ENCODE results near the gene FGG.

FGG gene

DNA sequence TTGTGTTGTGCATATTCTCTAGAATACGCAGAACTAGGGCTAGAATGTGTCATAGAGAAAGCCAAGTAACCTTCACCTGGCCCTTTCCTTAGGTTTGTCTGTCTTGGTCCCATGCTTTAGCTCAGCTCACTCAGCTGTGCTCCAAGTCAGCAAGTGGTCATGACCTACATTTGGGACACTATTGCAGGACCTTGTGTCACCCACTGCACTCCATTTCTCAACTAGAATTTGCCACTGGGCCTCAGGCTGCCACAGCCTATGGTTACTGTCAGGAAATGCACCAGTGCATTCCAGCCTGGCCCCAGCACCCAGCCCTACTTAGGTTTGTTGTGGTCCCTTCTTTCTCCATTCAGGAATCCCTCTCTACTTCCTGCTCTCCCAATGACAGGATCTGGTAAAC, 7.7 kb upstream of the FGG start:
- Mint-ChIP-seq H3K9me3 (no peaks in the 10 kb centered on the region), H3K4me1 (ENCODE audit: low read depth) (peaks cover 8% of the 10 kb centered on the region), H3K36me3 (ENCODE audit: low read depth) (no peaks in the 10 kb centered on the region), H3K4me3 (no peak overlapping the region), H3K27ac (no peak overlapping the region), H3K27me3 (peaks cover 5% of the 10 kb centered on the region)

DNA sequence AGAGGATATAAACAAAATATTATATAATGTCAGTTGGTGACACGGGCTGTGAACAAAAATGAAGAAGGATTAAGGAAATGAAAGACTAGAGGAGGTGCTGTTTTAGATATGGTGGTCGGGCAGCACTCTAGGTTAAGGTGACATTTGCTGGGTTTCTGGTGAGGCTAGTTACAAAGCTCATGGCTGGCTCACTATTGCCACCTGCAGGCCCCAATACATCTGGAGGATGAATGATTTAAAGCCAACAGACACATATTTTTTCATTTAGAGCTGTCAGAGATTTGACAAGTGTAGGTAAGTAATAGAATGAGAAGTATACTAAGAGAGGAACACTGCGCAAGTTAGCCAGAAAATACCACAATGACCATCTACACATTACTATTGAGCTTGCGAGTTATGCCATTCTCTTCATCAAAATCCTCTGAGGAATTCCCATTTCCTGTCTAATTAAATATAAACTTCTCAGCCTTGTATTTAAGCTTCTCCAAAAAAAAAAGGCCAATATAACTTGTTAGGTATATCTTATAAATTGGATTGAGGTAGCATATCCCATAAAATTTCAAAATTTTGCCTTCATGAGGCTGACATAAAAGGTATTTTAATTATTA, 6.4 kb upstream of the FGG start:
- Mint-ChIP-seq H3K27me3 (peaks cover 1% of the 10 kb centered on the region), H3K36me3 (ENCODE audit: low read depth) (no peaks in the 10 kb centered on the region), H3K4me1 (ENCODE audit: low read depth) (peaks cover 8% of the 10 kb centered on the region), H3K4me3 (no peak overlapping the region), H3K9me3 (no peaks in the 10 kb centered on the region), H3K27ac (no peak overlapping the region)

DNA sequence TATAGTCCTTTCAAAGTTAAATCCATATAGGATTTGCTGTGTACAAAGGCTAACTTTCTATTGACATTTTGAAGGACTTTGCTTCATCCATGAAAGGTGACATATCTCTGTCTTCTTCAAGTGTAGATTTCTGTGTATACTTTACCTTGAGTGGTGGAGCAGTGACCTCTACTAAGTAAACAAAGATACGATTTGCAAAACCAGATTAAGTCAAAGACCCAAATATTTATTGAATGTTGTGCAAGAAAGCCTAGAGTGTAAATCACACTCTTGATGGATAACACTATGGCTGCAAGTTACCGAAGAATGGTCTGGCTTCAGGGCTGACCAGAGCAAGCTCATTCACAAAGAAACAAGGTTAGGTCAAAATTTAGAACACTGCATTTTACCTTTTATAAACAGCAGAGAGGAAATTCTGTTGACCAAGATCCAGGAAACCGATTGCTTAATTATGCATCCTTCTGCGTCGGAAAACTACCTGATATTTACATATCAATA, 5.4 kb upstream of the FGG start:
- peaks cover 5% of the 10 kb centered on the region for H3K27me3 Mint-ChIP-seq
- H3K27ac Mint-ChIP-seq = no peak overlapping the region
- H3K4me3 Mint-ChIP-seq = no peak overlapping the region
- H3K36me3 Mint-ChIP-seq (ENCODE audit: low read depth) = no peaks in the 10 kb centered on the region
- no peaks in the 10 kb centered on the region for H3K9me3 Mint-ChIP-seq
- H3K4me1 Mint-ChIP-seq (ENCODE audit: low read depth) = peaks cover 8% of the 10 kb centered on the region

DNA sequence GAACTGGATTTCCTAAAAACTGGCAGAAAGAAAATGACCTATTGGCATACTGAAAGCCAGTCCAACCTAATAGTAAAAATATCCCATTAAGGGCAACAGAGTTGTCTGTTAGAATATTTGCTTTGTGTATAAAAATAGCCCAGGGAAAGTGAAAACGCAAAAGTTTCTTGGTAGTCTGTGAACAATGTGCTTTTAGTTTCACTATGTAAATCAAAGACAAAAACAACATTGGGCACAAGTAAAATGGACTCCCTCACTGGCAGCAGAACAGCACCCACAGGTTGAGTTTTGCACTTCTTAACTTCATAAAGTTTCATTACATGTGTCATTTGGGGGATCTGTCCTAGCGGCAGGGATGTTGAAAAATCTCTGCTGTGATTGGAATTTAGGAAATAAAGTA, 4.3 kb upstream of the FGG start:
- H3K4me1 Mint-ChIP-seq (ENCODE audit: low read depth) = peaks cover 8% of the 10 kb centered on the region
- no peaks in the 10 kb centered on the region for H3K9me3 Mint-ChIP-seq
- no peaks in the 10 kb centered on the region for H3K36me3 Mint-ChIP-seq (ENCODE audit: low read depth)
- H3K4me3 Mint-ChIP-seq = no peak overlapping the region
- peaks cover 9% of the 10 kb centered on the region for H3K27me3 Mint-ChIP-seq
- H3K27ac Mint-ChIP-seq = no peak overlapping the region

DNA sequence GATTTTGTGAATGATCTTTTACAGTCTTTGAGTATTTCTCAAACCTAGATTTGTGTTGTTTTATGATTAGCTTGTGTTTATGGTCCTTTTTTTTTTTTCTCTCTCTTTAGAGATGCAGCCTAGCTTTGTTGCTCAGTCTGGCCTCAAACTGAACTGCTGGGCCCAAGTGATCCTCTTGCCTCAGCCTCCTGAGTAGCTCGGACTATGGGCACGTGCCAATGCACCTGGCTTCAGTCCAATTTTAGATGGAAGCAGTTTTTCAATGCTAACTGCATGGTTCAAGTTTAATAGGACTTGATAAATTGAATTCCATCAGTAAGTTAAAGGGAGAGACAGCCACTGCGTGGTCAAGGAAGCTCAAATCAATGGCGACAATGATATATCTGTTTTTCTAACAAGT, 3.8 kb upstream of the FGG start:
- Mint-ChIP-seq H3K4me1 (ENCODE audit: low read depth) (peaks cover 8% of the 10 kb centered on the region), H3K36me3 (ENCODE audit: low read depth) (no peaks in the 10 kb centered on the region), H3K27ac (peak overlapping the region; percentile 55), H3K9me3 (no peaks in the 10 kb centered on the region), H3K27me3 (peaks cover 9% of the 10 kb centered on the region), H3K4me3 (no peak overlapping the region)

DNA sequence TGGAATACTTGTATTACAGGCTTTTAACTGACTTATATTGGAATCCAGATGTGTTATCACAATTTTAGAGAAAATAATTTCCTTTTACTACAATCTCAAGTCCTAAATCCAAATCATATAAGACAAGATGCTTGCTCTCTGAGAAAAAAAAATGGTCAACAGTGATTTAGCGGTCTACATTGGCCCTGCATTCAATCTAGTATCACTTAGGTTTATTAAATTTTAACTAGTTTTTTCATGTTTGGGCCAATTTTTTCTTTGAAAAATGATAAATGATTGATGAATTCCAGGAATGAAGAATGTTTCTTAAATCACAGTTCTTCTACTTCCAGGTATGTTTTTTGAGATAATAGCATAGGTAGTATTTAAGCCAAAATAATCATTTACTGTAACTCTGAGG, 2.8 kb upstream of the FGG start:
- Mint-ChIP-seq H3K27ac (no peak overlapping the region), H3K9me3 (no peaks in the 10 kb centered on the region), H3K36me3 (ENCODE audit: low read depth) (no peaks in the 10 kb centered on the region), H3K27me3 (peaks cover 15% of the 10 kb centered on the region), H3K4me1 (ENCODE audit: low read depth) (peaks cover 8% of the 10 kb centered on the region), H3K4me3 (no peak overlapping the region)

DNA sequence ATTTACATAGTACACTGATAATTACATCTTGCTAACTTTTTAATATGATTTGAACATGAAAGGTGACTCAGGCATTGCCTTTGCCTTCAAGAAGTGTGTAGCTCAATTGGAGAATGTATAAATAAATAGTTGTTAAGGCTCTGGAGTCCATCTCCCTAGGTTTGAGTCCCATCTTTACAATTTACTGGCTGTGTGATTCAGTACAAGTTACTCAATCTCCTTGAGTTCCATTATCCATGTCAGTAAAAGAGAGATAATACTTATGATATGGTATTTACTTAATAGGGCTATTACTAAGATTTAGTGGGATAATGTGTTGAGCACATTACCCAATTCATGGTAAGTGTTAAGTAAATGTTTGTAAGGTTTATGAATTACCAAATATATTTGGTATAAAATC, 1.9 kb upstream of the FGG start:
- Mint-ChIP-seq H3K9me3 (no peaks in the 10 kb centered on the region), H3K4me3 (no peak overlapping the region), H3K27me3 (peaks cover 16% of the 10 kb centered on the region), H3K27ac (no peak overlapping the region), H3K4me1 (ENCODE audit: low read depth) (peaks cover 8% of the 10 kb centered on the region), H3K36me3 (ENCODE audit: low read depth) (no peaks in the 10 kb centered on the region)

DNA sequence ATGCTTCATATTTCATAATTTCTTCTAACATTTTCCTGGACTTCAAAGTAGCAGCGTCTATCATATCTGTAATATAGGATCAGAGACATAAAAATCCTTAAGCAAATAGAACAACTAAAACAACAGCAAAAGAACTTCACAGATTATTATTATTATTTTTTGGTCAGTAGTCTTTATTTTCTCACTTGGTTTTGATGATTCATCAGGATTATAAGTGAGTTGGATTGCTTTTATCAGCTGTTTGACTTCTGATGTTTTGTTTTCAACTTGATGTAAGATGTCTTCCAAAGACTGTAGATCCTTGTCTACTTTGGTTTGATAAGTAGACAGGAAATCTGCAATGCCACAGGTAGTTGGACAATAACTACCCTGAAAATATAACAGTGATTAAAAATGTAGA, 623 bp downstream of the FGG start:
- Mint-ChIP-seq H3K27me3 (peaks cover 31% of the 10 kb centered on the region), H3K4me3 (no peak overlapping the region), H3K9me3 (no peaks in the 10 kb centered on the region), H3K27ac (no peak overlapping the region), H3K4me1 (ENCODE audit: low read depth) (peaks cover 6% of the 10 kb centered on the region), H3K36me3 (ENCODE audit: low read depth) (no peaks in the 10 kb centered on the region)

DNA sequence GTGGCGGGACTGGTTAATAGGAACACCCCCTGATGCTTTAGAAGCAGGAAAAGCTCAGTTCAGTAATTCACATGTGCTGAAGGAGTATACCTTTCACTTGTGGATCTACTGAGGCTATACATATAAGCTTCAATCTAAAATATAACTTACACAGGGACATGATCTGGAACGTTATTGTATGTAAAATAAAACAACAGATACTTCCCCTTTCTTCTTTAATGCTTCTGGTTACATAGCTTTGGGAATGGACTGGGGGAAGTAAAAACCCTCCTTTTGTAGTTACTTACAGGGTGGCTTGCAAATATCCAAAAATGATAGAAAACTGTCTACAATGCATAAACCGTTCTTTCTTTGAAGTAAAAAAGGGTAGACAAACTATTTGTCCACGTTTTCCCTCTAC, 1.9 kb downstream of the FGG start:
- Mint-ChIP-seq H3K27ac (no peak overlapping the region), H3K4me3 (no peak overlapping the region), H3K9me3 (no peaks in the 10 kb centered on the region), H3K27me3 (peaks cover 35% of the 10 kb centered on the region), H3K4me1 (ENCODE audit: low read depth) (no peaks in the 10 kb centered on the region), H3K36me3 (ENCODE audit: low read depth) (no peaks in the 10 kb centered on the region)

DNA sequence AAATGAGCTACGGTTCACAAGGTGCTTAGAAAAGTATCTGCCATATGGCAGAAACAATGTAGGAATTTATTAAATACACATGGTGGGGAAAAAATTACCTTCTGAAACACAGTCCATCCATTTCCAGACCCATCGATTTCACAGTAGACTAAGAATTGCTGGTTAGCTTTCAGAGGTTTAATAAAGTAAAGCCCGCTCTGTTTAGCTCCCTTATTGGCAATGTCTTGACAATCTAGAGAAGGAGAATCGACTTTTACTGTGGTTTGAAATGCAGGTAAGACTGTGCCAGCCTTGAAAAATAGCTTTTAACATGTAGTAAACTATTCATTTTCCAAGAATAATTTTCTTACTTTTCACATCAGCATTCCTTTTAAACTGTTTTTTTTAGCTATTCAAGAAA, 2.9 kb downstream of the FGG start:
- Mint-ChIP-seq H3K27ac (no peak overlapping the region), H3K9me3 (no peaks in the 10 kb centered on the region), H3K36me3 (ENCODE audit: low read depth) (no peaks in the 10 kb centered on the region), H3K4me1 (ENCODE audit: low read depth) (no peaks in the 10 kb centered on the region), H3K4me3 (no peak overlapping the region), H3K27me3 (peaks cover 35% of the 10 kb centered on the region)

DNA sequence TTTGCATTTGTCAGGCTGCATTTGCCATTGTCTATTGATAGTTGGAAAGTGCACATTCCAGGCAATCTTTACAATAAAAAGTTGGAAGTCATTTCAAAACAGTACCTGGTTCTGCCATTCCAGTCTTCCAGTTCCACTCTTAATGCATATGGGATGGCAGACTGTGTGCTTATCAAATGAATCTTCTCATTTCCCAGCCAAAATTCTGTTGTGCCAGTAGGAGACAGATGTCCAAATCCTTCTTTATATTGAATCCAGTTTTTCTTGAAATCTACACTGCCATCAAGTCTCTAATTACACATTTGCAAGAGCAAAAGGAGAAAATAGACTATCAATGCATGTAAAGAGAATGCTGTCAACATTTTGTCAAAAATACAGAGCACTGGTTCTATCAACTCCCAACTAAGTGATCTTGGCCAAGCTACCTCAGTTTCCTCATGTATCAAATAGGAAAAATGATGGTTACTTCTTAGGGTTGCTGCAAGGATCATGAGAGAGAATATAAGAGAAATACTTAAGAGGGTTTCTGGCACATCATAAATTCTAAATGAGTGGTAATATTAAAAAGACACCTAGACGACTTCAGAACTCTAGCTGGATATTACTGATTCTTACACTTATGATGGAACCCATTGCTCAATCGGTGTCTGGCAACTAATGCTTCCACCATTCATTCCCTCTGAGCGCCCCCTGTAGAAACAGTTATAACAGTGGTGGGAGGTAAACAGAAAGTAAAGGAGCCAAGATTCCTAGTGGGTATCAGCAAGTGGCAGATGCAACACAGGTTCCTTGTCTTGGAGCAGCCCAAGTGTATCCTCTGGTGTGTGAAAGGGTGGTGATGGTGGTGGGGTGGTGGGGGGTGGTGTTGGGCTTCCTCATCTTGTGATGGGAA, 3.8 kb downstream of the FGG start:
- no peak overlapping the region for H3K4me3 Mint-ChIP-seq
- H3K9me3 Mint-ChIP-seq = no peaks in the 10 kb centered on the region
- no peaks in the 10 kb centered on the region for H3K36me3 Mint-ChIP-seq (ENCODE audit: low read depth)
- no peak overlapping the region for H3K27ac Mint-ChIP-seq
- peaks cover 32% of the 10 kb centered on the region for H3K27me3 Mint-ChIP-seq
- H3K4me1 Mint-ChIP-seq (ENCODE audit: low read depth) = no peaks in the 10 kb centered on the region

DNA sequence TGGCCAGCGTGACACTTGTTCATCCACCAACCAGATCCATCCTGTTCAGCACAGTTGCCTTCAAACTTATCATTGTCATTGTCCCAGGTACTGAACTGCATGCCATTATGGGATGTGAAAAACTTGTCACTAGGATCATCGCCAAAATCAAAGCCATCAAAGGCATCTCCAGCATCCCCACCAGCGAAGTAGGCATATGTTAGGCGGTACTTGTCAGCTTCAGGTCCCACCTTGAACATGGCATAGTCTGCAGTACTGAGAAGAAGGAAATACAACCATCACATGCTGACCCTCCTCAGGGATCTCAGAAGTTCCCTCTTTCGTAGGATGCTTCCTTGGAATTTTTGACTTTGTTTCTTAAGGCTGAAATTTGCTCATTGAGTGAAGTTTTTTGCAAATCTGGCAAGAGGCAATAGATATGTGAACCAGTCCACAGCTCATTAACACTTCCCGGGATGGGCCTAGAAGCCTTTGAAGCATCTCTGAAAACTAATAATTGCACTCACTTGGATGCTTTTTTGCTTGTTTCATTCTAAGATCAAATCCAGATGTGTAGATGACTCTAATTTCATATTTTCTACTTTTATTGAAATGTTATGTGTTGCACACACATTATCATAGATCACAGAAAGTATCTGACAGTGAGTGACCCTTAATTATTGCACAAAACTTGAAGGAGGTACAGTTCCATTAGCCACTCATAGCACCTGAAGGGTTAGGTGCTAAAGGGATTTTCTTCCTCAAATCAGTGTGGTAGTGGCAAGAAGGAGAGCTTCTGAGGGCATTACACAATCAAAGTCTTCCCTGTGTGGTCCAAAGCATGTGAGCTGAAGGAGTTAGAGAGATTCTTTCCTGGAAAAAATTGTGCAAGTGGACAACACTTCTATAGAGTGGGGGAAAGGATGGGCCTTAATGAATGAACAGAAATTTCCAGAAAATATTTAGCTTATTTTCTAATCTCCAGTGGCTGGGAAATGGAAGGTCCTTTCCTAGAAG, 5.4 kb downstream of the FGG start:
- Mint-ChIP-seq H3K9me3 (no peaks in the 10 kb centered on the region), H3K27me3 (peaks cover 36% of the 10 kb centered on the region), H3K27ac (no peak overlapping the region), H3K36me3 (ENCODE audit: low read depth) (no peaks in the 10 kb centered on the region), H3K4me1 (ENCODE audit: low read depth) (no peaks in the 10 kb centered on the region), H3K4me3 (no peak overlapping the region)

DNA sequence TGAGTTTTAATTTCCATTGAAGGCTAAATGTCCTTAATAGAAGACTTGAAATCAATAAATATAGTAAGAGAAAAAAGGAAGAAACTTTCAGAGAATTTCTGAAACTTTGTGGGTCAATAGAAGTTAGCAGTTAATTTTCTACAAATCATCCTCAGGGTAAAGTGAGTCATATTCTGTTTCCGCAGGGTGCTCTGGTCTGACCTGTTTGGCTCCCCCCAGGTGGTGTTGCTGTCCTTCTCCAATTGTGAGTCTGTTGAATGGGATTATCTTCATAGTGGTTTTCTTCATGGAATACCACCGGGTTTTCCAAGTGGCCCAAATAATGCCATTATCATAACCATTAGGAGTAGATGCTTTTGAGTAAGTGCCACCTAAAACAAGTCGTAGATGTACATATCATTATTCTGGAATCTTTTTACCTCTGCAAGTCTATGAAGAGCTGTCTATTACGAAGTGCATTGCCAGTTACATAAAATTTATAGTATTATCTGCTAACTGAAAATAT, 7.7 kb downstream of the FGG start:
- Mint-ChIP-seq H3K27me3 (peaks cover 41% of the 10 kb centered on the region), H3K9me3 (no peaks in the 10 kb centered on the region), H3K4me1 (ENCODE audit: low read depth) (no peaks in the 10 kb centered on the region), H3K4me3 (no peak overlapping the region), H3K27ac (no peak overlapping the region), H3K36me3 (ENCODE audit: low read depth) (no peaks in the 10 kb centered on the region)

DNA sequence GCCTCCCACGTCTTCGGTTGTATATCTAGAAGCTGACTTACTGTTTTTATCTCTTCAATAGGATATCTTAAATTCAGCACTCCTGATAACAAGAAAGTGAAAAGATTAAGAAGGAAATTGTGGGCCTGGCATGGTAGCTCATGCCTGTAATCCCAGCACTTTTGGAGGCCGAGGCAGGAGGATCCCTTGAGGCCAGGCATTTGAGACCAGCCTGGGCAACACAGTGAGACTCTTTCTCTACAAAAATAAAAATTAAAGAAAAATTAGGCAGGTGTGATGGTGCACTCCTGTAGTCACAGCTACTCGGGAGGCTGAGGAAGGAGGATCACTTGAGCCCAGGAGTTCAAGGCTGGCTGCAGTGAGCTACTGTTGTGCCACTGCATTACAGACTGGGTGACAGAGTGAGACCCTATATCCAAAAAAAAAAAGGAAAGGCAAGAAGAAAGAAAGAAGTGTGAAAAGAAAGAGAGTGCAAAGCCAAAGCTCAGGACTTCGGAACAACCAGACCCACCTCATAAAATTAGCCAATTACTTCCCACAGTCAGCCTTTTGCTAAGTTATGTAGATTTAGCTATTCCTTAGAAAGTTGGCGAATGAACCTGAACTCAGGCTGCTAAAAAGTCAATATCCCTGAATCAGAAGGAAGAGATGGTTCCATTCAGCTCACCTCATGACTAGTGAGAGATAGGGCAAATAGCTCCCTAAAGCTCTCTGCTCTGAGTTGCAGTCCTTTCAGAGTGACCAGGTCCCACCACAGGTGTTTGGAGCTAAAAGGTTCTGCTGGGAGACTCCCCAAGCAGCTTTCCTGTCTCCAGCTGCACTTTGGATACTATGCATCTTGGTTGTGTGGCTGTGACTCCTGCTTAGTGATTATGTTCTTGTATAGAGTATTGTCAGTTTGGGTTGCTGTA, 9.2 kb downstream of the FGG start:
- Mint-ChIP-seq H3K4me3 (no peak overlapping the region), H3K36me3 (ENCODE audit: low read depth) (no peaks in the 10 kb centered on the region), H3K9me3 (no peaks in the 10 kb centered on the region), H3K4me1 (ENCODE audit: low read depth) (no peaks in the 10 kb centered on the region), H3K27me3 (peaks cover 32% of the 10 kb centered on the region), H3K27ac (no peak overlapping the region)
